BJ (cell line): Measurements from ENCODE around the gene TSPAN18. TPM values are rescaled to one million over a fixed set of nuclear protein-coding genes. Genes with fewer than 3 reads are reported as not detected.

Source experiments
- CTCF ChIA-PET: fragments of 350-600 bp; formaldehyde crosslinking; extraction: SDS; loops from one replicate; lab custom pipeline; 2021; ENCODE audit warnings: antibody characterized with exemption, inconsistent platforms; lab: Yijun Ruan, JAX
- POLR2A ChIA-PET: fragments of 300-600 bp; sonication (Branson Sonifier 250); formaldehyde crosslinking; extraction: SDS; loops from one replicate; lab custom pipeline; 2021; ENCODE audit warnings: antibody characterized with exemption; lab: Charles Lee
- DNase-seq: peaks from one replicate; pipeline ENCODE4 v3.0.0-alpha.2; 2011; ENCODE audit warnings: low read depth
- H3K27me3 ChIP-seq: 2 replicates; pipeline ENCODE4 v1.6.0; 2011; ENCODE audit warnings: low read length; ENCODE audit not compliant: control insufficient read depth, insufficient read depth
- H3K36me3 ChIP-seq: 2 replicates; pipeline ENCODE4 v1.5.1; 2011; ENCODE audit warnings: low read length; ENCODE audit not compliant: control insufficient read depth, insufficient read depth
- H3K4me3 ChIP-seq: 2 replicates; pipeline ENCODE4 v1.5.1; 2011; ENCODE audit warnings: low read depth, mild to moderate bottlenecking, control low read depth, low read length
- polyA plus RNA-seq: library from polyadenylated mRNA; depleted of rRNA; stranded (reverse); fragments of >200 nt; gene quantifications from 2 replicates; pipeline ENCODE4 v1.2.3, GENCODE V29; 2011
- TF ChIP-seq, protein P1 (sequence below): IDR thresholded peaks from 2 replicates; pipeline ENCODE4 v1.5.1; 2011; ENCODE audit warnings: low read depth, mild to moderate bottlenecking, control low read depth, inconsistent platforms, low read length, moderate library complexity; ENCODE audit not compliant: insufficient read depth

Gene TSPAN18
- polyA plus RNA-seq, 1 experiment = 0.55 TPM

DNA sequence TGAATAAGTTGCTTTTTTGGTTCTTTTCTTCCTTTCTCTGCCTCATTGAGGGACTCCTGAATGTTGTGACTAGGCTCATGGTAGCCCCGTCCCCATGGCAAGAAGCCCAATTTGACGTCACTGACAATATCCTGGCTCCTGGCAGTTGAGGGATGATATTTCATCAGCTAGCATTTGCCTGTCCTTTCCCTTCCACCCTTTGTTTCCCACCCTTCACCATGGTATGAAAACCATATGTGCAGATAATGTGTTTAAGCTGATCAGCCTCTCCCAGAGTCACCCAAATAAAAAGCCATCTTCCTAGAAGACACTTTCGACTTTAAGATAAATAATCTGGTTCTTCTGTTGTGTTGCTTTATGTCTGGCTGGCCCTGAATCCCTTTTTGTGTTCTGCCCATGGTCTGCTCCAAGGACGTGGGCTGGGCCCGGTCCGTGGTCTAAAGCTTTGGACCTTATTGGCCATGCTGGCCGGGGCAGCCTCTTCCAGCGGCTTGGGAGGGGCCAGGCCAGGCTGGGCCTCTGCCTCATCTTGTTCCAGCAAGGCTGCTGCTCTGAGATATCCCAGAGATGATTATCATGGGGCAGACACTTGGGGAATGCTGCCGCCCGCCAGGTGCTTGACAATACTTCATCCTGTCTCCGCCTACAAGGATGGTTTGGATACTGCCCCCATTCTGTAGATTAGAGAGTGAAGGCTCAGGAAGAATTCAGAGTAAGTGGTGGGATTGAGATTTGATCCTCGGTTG is 5.1 kb downstream of the TSPAN18 start:
- Histone ChIP-seq H3K4me3 (no peak overlapping the region), H3K27me3 (peaks cover 22% of the 10 kb centered on the region), H3K36me3 (no peaks in the 10 kb centered on the region)
- POLR2A ChIA-PET = no interaction called here
- TF ChIP-seq, protein P1, sequence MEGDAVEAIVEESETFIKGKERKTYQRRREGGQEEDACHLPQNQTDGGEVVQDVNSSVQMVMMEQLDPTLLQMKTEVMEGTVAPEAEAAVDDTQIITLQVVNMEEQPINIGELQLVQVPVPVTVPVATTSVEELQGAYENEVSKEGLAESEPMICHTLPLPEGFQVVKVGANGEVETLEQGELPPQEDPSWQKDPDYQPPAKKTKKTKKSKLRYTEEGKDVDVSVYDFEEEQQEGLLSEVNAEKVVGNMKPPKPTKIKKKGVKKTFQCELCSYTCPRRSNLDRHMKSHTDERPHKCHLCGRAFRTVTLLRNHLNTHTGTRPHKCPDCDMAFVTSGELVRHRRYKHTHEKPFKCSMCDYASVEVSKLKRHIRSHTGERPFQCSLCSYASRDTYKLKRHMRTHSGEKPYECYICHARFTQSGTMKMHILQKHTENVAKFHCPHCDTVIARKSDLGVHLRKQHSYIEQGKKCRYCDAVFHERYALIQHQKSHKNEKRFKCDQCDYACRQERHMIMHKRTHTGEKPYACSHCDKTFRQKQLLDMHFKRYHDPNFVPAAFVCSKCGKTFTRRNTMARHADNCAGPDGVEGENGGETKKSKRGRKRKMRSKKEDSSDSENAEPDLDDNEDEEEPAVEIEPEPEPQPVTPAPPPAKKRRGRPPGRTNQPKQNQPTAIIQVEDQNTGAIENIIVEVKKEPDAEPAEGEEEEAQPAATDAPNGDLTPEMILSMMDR = no peak
- no peak for DNase-seq
- CTCF ChIA-PET = interaction anchor here (1.0 to 4.2 kb wide), 2 partner anchors 156 to 162 kb away, joined by 3 to 29 read pairs; no protein-coding TSS in a partner anchor

- TF ChIP-seq, protein P1 = no peak
- DNase-seq = no peak
- Histone ChIP-seq H3K4me3 (no peak overlapping the region), H3K36me3 (no peaks in the 10 kb centered on the region), H3K27me3 (peaks cover 23% of the 10 kb centered on the region)
- ChIA-PET POLR2A (no interaction called here), CTCF (interaction anchor here (4.2 kb wide), 1 partner anchor 161 kb away, joined by 29 read pairs; no protein-coding TSS in a partner anchor)
These were observed 5.8 kb downstream of the TSPAN18 start for GRCh38 chr11:44732564-44732963.

DNA sequence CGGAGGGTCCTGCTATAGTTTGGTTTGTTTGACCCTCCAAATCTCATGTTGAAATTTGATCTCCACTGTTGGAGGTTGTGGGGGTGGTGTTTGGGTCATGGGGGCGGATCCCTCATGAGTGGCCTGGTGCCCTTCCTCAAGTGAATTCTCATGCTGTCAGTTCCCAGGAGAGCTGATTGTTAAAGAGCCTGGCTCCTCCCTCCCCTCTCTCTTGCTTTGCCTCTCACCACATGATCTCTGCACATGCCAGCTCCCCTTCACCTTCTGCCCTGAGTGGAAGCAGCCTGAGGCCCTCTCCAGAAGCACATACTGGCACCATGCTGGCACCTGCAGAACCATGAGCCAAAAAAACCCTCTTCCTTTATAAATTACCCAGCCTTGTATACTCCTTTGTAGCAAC is 7.1 kb downstream of the TSPAN18 start:
- no peak overlapping the region for H3K4me3 ChIP-seq
- no peak for DNase-seq
- H3K27me3 ChIP-seq = peaks cover 17% of the 10 kb centered on the region
- ChIA-PET CTCF (interaction anchor here (0.7 to 1.8 kb wide), 2 partner anchors 121 to 161 kb away, joined by 3 to 8 read pairs; no protein-coding TSS in a partner anchor), POLR2A (no interaction called here)
- TF ChIP-seq, protein P1 = no peak
- no peaks in the 10 kb centered on the region for H3K36me3 ChIP-seq

- no peak overlapping the region for H3K4me3 ChIP-seq
- H3K27me3 ChIP-seq = peaks cover 9% of the 10 kb centered on the region; the same call in 1 of the 2 replicates
- ChIA-PET POLR2A (no interaction called here), CTCF (interaction anchor here (0.7 to 1.8 kb wide), 3 partner anchors 40 to 160 kb away, joined by 3 to 8 read pairs (median 4); no protein-coding TSS in a partner anchor)
- no peak for DNase-seq
- TF ChIP-seq, protein P1 = no peak
- no peaks in the 10 kb centered on the region for H3K36me3 ChIP-seq
These were observed 8.2 kb downstream of the TSPAN18 start for GRCh38 chr11:44734843-44735381.

- TF ChIP-seq, protein P1 = no peak
- H3K36me3 ChIP-seq = no peaks in the 10 kb centered on the region
- ChIA-PET CTCF (interaction anchor here (1.0 to 1.4 kb wide), 3 partner anchors 17 to 175 kb away, joined by 3 to 4 read pairs (median 3); no protein-coding TSS in a partner anchor), POLR2A (no interaction called here)
- H3K4me3 ChIP-seq = no peak overlapping the region
- no peak for DNase-seq
- peaks cover 14% of the 10 kb centered on the region for H3K27me3 ChIP-seq
These were observed 10.0 kb downstream of the TSPAN18 start for GRCh38 chr11:44736791-44737190.
